Stimulated activated CD8-positive, alpha-beta memory T cell treated with anti-CD3 and anti-CD28 coated beads, Interleukin-2, amount 100 ng/mL, for 1 hour (primary cell): ENCODE measurements around the gene PLOD1.
"Not testable (repeated sequence)": the region's sequence is repeated elsewhere in the genome, so short reads cannot be mapped to it uniquely, and the experiment has no call there.

Experiments
- DNase-seq, 2 donors: peaks; one replicate each; pipeline ENCODE4 v3.0.0-alpha.2; 2020; ENCODE audit warnings: low read depth in 2 of 2

PLOD1 gene

DNA sequence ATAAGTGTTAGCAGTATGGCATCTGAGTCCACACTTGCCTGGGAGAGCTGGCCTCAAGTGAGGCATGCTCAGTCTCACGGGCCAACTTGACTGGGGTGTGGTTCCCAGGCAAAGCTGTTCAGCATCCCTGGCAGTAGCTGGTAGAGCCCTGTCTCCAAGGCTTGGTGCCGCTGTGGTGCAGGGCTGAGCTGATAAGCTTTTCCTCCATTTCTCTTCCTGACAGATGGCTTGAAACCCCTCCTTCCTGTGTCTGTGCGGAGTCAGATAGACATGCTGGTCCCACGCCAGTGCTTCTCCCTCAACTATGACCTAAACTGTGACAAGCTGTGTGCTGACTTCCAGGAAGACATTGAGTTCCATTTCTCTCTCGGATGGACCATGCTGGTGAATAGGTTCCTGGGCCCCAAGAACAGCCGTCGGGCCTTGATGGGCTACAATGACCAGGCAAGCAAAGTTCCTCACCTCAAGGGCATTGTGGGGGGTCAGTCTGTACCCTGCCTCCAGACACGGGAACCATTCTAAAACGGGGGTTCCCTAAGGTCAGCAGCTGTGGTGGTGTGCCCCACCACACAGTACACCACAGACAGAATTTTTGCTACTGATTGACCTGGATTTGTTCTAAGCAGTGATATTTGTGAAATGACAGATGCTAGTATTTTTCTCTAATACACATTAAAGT is 71.1 kb downstream of the PLOD1 start:
- DNase-seq = no peak

DNA sequence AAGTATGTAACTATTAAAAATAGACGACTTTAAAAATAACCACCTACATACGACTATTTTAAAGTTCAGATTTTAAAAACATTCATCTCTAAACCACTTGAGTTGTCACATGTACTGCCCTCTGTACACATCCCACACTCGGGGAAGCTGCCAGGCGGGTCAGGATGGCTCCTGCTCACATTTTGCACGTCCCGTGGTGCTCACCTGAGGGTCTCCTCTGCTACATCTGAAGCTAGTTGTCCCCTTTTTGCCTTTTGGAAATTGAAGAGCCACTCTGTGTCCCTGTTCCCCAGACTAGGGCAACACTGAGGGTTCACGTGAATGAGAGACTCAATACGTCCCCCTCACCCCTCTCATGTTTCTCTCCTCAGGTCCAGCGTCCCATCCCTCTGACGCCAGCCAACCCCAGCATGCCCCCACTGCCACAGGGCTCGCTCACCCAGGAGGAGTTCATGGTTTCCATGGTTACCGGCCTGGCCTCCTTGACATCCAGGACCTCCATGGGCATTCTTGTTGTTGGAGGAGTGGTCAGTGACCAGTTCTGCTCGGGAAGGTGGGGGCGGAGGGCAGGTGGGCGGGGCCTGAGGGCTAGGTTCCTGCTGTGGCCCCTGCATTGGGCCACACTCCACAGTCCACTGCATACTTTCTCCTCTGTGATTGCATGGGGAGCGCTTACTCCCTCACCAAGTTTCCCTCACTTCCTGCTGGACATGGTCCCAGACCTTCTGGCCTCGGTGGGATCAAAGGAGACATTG is 71.8 kb downstream of the PLOD1 start:
- DNase-seq = no peak

- no peak for DNase-seq
These were observed 72.7 kb downstream of the PLOD1 start for GRCh38 chr1:12007204-12007603.

- DNase-seq = not testable (repeated sequence)
These were observed 73.8 kb downstream of the PLOD1 start for GRCh38 chr1:12008355-12008754.

GRCh38 chr1:12009318-12009947 is 74.9 kb downstream of the PLOD1 start:
- DNase-seq = no peak

- no peak for DNase-seq
These were observed 76.4 kb downstream of the PLOD1 start for GRCh38 chr1:12010746-12011570.

DNA sequence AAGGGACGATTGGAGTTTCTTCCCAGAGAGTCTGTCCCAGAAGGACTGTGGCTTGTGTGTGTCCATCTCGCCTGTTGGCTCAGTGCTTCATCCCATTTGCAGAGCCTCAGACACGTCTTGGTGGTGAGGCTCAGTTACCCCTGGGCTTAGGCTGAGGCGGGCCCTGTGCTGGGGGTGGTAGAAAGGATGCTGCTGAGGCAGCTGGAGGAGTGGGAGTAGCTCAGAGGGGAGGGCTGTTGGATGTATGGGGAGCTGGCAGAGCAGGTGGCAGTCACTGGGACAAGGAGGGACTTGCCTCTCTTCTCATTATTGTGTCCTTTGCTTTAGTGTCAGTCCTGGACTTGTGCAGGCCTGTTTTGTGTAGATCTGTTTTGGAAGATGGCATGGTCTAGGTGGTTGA is 77.5 kb downstream of the PLOD1 start:
- no peak for DNase-seq

DNA sequence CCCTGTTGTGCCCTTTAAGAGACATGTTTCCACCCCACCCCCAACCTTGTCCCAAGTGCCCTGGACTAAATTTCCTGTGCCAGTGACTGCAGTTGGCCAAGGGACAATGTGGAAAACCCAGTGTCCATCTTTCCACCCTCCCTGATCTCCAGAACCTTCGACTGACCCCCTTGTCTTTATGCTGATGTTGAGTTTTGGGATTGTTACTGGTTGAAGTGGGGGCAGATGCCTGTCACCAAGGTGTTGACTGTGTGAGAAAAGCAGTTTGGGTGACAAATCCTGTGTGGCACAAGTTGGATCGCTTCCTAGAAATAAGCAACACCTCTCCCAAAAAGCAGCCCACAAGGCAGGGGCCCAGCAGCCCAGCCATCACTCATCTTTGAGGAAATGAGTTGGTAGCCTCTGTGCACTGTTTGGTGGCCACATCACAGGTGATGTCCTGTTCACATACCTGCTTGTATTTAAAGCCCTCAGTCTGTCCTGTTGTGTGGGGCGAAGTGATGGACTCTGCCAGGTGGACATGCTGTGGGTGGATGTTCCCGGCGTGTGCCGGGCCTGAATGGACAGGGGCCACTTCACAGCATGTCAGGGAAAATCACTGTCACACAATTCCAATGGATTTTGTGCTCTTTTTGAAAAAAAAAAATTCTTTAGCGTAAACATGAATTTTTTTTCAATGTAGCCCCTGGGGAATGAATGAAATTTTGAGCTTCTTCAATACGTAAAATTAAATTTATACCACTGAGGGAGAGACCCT is 78.2 kb downstream of the PLOD1 start:
- DNase-seq = no peak

DNA sequence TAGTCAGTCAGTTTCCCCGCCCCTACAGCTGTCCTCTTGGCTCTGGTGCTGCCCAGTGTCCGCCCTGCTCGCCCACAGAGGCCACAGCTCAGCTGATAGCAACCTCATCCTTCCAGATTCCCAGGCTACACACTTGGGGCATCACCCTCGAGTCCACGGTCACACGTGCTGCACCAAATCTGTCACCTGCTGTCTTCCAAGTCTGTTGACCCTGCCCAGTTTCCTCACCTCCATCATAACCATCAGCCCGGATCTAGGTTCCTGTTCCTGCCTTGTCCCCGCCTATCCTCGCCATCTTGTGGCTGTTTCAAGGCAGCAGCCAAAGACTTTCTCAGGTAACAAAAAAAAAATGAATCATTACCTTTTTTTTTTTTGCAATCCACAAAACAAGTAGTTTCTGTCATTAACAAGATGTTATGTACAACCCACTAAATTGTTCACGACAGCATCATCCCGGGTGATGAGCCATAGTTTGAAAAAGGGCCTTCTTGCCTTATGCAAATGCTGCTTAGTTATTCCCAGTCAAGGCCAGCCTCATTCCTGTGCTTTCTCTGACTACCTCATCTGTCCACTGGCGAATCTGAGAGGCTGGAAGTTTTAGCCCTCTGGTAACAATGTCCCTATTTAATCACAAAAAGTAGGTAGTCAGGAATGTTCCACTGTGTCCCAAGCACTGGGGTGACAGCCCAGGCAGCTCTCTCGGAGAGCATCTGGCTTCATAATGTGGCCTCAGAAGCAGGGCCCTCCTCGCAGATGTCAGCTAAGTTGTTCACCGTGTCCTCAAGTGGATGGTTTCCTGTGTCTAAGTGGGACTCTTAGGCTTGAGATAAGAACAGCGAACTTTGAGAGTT is 79.8 kb downstream of the PLOD1 start:
- no peak for DNase-seq

- DNase-seq = no peak
These were observed 80.5 kb downstream of the PLOD1 start for GRCh38 chr1:12015001-12015491.

DNA sequence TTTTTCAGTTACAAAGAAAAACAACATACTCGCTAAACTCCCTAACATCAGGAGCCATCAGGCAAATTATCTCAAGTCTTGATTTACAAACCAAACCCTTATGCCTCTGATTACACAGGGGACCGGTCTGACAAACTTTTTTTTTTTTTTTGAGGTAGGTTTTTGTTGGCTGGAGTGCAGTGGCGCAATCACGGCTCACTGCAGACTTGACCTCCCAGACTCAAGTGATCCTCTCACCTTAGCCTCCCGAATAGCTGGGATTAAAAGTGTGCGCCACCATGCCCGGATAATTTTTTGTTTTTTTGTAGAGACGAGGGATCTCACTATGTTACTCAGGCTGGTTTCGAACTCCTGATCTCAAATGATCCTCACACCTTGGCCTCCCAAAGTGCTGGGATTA is 81.0 kb downstream of the PLOD1 start:
- no peak for DNase-seq

- no peak for DNase-seq
These were observed 81.7 kb downstream of the PLOD1 start for GRCh38 chr1:12016182-12016581.

DNA sequence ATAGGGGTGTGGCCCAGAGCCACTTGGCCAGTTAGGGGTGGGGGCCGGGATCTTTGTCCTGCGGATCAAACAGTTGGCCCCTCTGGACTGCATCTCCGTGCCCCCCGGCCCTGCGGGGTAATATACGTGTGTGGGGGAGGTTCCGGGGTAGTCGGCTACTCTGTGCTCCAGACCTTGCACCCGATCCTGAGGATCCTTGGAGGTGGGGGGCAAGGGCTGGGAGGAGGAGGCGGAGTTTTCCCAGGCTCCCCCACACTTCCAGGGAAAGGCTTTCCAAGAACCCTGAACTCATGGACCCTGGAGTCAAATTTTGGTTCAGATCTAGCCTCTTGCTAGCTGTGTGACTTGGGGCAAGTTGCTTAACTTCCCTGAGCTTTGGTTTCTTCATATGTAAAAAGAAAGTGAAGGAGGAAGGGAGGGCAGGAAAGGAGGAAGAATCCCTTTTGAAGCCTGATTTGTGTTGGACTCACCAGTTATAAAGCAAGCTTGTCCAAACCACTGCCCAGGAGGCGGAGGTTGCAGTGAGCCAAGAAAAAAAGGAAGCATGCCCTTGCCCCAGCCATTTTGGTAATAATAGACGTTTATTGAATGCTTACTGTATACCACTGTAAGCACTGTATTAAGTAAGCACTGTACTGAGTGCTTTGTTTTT is 85.5 kb downstream of the PLOD1 start:
- no peak for DNase-seq

DNA sequence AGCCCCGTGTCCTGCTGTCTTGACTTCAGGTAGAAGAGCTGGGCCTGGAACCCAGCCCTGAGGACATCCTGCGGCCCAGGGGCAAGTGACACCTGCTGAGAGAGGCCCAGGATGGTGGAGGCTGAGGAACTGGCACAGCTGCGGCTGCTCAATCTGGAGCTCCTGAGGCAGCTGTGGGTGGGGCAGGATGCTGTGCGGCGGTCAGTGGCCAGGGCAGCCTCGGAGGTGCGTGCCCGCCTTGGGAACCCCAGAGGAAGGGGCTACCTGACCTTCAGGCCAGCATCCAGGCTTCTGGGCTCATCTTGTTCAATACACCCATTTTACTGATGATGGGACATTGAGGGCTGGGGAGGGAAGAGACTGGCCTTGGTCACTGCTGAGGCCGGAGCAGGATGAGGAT is 87.1 kb downstream of the PLOD1 start:
- DNase-seq = no peak

- DNase-seq = no peak
These were observed 87.5 kb downstream of the PLOD1 start for GRCh38 chr1:12022036-12022435.
